HG02870 (cell line): Measurements from ENCODE around the gene SLC31A1.

Source experiments
- ATAC-seq: cut with Tn5 transposase; IDR thresholded peaks from one replicate; pipeline ENCODE4 v1.9.1; 2021; ENCODE audit warnings: mild to moderate bottlenecking, moderate library complexity; ENCODE audit not compliant: unreplicated experiment

Gene SLC31A1

GRCh38 chr9:113221003-113221799, at the start of gene SLC31A1, which contains the start of gene FKBP15:
TSS of gene SLC31A1 (plus strand) at chr9:113221544. CDS start at chr9:113256149, 34,605 bp downstream.
TSS of gene FKBP15 (minus strand) at chr9:113221277. CDS start at chr9:113221243, 34 bp downstream.
- ATAC-seq, result peak; percentile 83

DNA sequence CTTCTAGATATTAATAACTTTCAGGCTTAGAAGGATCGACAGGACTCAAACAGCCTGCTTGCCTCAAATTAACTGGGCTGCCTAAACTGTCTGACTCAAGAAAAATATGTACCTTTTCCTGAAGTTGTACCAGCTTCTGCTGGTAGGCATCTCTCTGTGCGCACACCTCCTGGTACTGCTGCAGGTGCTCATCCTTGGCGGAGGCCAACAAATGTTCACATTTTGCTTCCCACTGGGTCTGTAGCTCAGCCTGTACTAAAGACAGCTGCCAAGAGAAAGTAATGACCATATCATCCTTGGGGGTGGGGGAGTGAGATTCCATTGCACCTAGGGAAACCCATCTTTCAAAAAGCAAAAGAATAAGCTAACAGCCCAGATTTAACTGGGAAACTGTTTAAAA, 48.0 kb upstream of the SLC31A1 start:
- no peak for ATAC-seq

DNA sequence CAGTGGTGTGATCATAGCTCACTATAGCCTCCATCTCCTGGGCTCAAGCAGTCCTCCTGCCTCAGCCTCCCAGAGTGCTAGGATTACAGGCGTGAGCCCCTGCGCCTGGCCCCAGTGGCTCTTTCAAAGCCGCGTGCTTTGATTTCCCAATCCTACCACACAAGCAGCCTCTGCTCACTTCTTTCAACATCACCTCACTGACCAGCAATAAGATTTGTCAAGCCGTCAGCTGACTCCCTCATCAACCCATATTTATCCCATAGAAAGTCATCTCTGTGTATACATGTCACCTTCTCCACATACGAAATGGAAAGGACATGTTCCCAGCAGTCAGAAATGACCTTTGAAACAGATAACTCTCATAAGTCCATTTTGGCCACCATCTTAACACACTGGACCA, 44.5 kb upstream of the SLC31A1 start:
- no peak for ATAC-seq

DNA sequence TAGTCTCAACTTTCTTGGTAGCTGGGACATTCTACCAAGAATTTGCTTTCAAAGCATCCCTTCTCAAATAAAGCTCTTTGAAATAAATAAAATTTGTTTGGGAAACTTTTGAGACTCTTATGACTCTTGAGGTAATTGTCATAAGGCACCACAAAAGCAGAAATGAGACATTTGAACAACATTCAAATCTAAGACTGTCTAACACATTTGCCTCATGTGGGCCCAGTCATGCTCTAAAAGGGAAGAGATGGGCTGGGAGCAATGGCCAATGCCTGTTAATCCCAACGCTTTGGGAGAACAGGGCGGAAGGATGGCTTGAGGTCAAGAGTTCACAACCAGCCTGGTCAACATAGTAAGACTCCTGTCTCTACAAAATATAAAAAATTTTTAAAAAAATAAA, 44.1 kb upstream of the SLC31A1 start:
- no peak for ATAC-seq

- ATAC-seq, result no peak
These were observed 43.3 kb upstream of the SLC31A1 start for GRCh38 chr9:113178087-113178486.

GRCh38 chr9:113179839-113180238, 41.5 kb upstream of the SLC31A1 start:
- ATAC-seq, result no peak

- ATAC-seq, result no peak
These were observed 40.2 kb upstream of the SLC31A1 start for GRCh38 chr9:113181165-113181564.

DNA sequence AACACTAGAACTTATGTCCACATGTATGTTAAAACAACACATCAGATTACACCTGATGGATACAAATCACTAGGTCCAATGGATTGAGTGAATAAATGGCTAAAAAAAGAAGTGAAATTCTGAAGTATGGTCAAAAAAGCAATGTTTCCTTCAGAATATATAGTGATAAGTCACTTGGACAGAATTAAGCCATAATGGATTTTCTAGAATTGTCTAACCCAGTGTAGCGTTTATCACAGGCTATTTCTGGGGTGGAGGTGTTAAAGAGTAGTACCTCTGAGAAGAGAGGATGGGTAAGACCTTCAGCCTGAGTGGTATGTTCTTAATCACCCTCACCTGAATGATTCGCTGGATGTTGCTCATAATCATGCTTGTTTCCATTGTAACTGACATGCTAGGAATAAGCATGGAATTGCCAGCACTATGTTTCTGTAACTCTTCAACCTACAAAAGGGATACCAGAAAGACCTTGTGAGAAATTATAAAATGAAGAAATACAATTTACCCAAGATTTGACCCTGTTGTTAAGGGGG, 37.3 kb upstream of the SLC31A1 start:
- no peak for ATAC-seq

GRCh38 chr9:113184539-113184938, 36.8 kb upstream of the SLC31A1 start:
- no peak for ATAC-seq

DNA sequence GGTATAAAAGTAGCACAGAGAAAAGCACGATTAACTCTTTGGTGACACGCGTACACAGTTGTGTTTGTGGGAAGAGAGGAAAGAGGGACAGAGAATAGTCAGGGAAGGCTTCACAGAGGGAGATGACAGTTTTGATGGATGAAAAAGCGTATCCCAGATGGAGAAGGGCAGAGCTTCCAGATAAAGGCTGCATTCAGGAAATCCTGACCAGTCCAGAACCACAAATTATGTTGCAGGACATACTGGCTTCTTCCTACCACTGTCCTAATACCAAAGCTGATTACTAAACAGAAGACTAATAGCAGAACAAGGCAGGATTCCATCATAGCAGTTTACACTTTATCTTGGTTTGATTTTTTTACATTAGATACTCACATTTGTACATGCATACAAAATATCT, 36.1 kb upstream of the SLC31A1 start:
- ATAC-seq, result no peak

DNA sequence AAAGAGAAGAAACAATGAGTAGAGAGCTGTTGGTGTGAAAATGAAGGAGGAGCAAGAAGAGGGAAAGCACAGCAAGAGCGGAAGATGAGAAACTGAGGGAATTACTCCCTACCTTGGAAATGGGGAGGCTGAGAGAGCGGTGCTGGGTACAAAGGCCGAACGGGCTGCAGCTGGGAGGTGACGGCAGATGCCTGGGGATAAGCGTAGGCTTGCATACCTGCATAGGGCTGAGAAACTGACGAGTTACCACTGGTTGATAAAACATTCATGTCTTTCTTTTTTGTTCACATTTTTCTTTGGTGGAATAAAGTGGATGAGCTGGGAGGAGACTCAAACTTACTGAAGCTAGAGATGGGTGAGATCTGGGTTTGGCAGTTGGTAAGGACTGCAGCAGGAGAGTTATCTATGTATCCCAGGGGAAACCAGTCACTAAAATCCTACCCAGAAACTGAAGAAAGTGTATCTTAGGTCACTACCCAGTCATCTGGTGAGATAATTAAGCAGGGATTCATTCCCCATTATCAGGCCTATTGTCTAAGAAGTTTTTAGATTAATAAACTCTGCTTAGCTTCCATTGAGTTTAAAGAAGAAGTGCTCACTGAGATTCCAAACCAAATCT, 35.1 kb upstream of the SLC31A1 start:
- ATAC-seq, result no peak

DNA sequence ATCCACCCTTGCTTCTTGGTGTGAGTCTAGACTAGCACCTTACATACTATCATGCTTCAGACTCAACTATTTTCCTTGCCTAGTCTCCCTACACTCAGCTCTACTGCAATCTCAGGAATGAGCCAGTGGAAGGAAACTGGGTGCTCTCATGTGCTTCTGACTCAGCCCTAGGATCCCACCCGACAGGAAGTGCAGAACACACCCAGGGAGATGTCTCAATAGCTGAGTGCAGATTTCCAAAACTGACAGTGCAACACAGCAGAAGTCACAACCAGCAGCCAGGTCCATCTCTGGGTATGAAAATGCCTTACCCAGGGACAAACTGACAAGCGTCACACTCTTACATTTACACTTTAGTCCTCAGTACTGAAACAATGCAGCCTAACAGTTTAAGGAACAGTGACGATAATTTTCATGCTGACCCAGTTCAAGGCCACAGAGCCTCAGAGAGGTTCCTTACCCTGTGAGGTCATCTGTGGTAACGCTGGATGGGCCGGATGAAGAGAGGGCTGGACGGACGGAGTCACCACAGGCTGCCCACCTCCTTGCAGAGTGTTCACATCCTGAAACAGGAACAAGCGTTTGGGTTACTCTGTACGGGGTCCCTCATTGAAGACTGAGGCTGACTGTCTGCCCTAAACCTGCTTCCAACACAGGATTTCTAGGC, 33.3 kb upstream of the SLC31A1 start:
- ATAC-seq, result no peak

DNA sequence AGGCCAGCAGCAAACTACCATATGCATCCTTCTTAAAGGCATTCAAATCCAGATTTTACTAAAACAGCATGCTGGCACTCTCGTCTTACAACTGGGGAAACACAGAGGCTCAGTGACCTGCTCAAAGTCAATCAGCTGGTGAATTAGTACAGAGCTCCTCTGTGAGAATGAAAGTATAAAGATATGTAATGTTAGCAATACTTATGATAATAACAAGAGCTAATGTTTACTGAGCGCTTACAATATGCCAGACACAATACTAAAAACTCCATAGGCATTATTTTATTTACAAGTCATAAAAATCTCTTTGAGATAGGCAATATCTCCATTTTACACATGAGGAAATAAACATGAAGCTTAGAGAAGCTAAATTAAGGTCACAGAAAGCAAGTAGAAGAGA, 28.9 kb upstream of the SLC31A1 start:
- no peak for ATAC-seq

DNA sequence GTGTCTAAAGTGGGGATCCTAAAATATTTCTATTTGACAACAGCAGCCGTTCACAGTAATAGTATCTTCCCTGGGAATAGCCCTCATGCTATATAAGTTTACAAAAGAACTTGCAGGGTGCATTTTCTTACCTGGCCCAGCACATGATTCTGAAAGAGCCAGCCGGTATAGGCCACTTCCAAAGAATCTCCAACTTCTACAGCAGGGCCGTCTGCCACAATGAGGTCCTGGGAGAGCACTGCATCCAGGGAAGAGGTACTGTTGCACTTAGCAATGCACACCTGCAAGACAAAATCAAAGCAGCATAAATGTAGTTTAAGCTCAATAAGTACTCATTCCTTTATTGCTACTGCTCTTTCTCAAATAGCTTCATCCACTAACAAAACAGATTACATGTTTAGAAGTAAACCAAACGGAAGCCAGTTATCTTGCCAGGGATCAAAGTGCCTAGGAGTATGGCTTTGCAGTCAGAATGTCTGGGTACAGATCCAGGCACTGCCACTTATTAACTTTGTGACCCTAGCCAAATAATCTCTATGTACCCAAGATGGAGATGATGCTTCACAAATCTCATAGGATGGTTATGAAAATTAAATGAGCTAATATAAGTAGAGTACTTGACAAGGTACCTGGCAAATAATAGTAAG, 21.5 kb upstream of the SLC31A1 start:
- ATAC-seq, result no peak

GRCh38 chr9:113205432-113205831, 15.9 kb upstream of the SLC31A1 start:
- ATAC-seq, result no peak

- no peak for ATAC-seq
These were observed 15.5 kb upstream of the SLC31A1 start for GRCh38 chr9:113205861-113206260.

- ATAC-seq, result no peak
These were observed 10.5 kb upstream of the SLC31A1 start for GRCh38 chr9:113210815-113211214.

DNA sequence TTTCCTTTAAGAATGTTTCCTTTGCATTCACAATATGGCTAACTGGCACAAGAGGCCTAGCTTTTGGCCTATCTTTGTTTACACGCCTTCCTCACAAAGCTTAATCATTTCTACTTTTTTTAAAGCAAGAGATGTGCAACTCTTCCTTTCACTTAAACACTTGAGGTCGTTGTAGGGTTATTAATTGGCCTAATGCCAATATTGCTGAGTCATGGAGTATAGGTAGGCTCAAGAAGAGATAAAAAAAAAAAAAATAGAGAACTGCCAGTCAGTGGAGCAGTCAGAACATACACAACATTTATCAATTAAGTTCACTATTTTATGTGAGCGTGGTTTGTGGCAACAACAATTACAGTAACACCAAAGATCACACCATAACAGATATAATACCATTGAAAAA, 6.2 kb upstream of the SLC31A1 start:
- no peak for ATAC-seq

- no peak for ATAC-seq
These were observed 4.9 kb upstream of the SLC31A1 start for GRCh38 chr9:113216406-113216805.

- ATAC-seq, result peak; percentile 44
These were observed 2.0 kb upstream of the SLC31A1 start for GRCh38 chr9:113219186-113219936.
